ENCODE measurements around the gene CACNA2D1.

Gene CACNA2D1

GRCh38 chr7:82331234-82331633, 112.3 kb downstream of the CACNA2D1 start:
- DNase-seq = no peak

- no peak for DNase-seq
These were observed 112.8 kb downstream of the CACNA2D1 start for GRCh38 chr7:82330706-82331215.

- no peak for DNase-seq
These were observed 115.7 kb downstream of the CACNA2D1 start for GRCh38 chr7:82327898-82328297.

GRCh38 chr7:82325416-82325815, 118.2 kb downstream of the CACNA2D1 start:
- no peak for DNase-seq

- no peak for DNase-seq
These were observed 119.8 kb downstream of the CACNA2D1 start for GRCh38 chr7:82323806-82324205.

GRCh38 chr7:82319674-82320118, 123.9 kb downstream of the CACNA2D1 start:
- no peak for DNase-seq

GRCh38 chr7:82318786-82319185, 124.8 kb downstream of the CACNA2D1 start:
- DNase-seq = no peak

- no peak for DNase-seq
These were observed 125.8 kb downstream of the CACNA2D1 start for GRCh38 chr7:82317760-82318159.

GRCh38 chr7:82317257-82317721, 126.3 kb downstream of the CACNA2D1 start:
- DNase-seq = no peak

GRCh38 chr7:82313269-82313668, 130.3 kb downstream of the CACNA2D1 start:
- DNase-seq = no peak

- DNase-seq = no peak
These were observed 130.9 kb downstream of the CACNA2D1 start for GRCh38 chr7:82312646-82313045.

- no peak for DNase-seq
These were observed 138.1 kb downstream of the CACNA2D1 start for GRCh38 chr7:82305347-82306005.

- DNase-seq = no peak
These were observed 148.7 kb downstream of the CACNA2D1 start for GRCh38 chr7:82294865-82295264.

- no peak for DNase-seq
These were observed 149.2 kb downstream of the CACNA2D1 start for GRCh38 chr7:82294382-82294784.

- no peak for DNase-seq
These were observed 150.1 kb downstream of the CACNA2D1 start for GRCh38 chr7:82293467-82293866.

GRCh38 chr7:82291931-82292330, 151.6 kb downstream of the CACNA2D1 start:
- no peak for DNase-seq

GRCh38 chr7:82289889-82290288, 153.7 kb downstream of the CACNA2D1 start:
- no peak for DNase-seq

- no peak for DNase-seq
These were observed 154.4 kb downstream of the CACNA2D1 start for GRCh38 chr7:82289152-82289535.

- DNase-seq = no peak
These were observed 156.8 kb downstream of the CACNA2D1 start for GRCh38 chr7:82286798-82287140.

GRCh38 chr7:82286096-82286797, 157.3 kb downstream of the CACNA2D1 start:
- DNase-seq = no peak

GRCh38 chr7:82284936-82285519, 158.5 kb downstream of the CACNA2D1 start:
- no peak for DNase-seq

- DNase-seq = no peak
These were observed 168.2 kb downstream of the CACNA2D1 start for GRCh38 chr7:82275342-82275741.

GRCh38 chr7:82274681-82275080, 168.9 kb downstream of the CACNA2D1 start:
- no peak for DNase-seq

- DNase-seq = no peak
These were observed 169.7 kb downstream of the CACNA2D1 start for GRCh38 chr7:82273886-82274285.

All from CD4-positive, alpha-beta T cell treated with Interleukin-12 subunit alpha and Interleukin-12 subunit beta, for 1 hour (primary cell).